PFSK-1 (cell line): ENCODE measurements around the gene AP3B1.

ENCODE experiments used
- FOXP2 ChIP-seq: optimal IDR thresholded peaks from 2 replicates; pipeline ENCODE3; 2011; ENCODE audit warnings: borderline replicate concordance, control low read depth, inconsistent platforms; ENCODE audit not compliant: insufficient read depth; ENCODE audit errors: extremely low read length, extremely low read depth
- POLR2AphosphoS5 ChIP-seq: IDR thresholded peaks from 2 replicates; pipeline ENCODE4 v1.6.1; 2012; ENCODE audit warnings: low read depth, mild to moderate bottlenecking, control low read depth, low read length, moderate library complexity
- REST ChIP-seq, 2 experiments: IDR thresholded peaks; 2 replicates each; pipeline versions ENCODE4 v1.6.1 to v1.8.0; 2011 to 2012; ENCODE audit warnings: low read depth in 2 of 2, low read length in 2 of 2, control low read depth in 1 of 2, inconsistent platforms in 1 of 2, mild to moderate bottlenecking in 1 of 2, moderate library complexity in 1 of 2; ENCODE audit not compliant: insufficient read depth in 1 of 2
- SIN3A ChIP-seq: IDR thresholded peaks from 2 replicates; pipeline ENCODE4 v1.6.1; 2012; ENCODE audit warnings: mild to moderate bottlenecking, low read length, moderate library complexity, borderline replicate concordance; ENCODE audit not compliant: insufficient read depth
- TAF1 ChIP-seq: IDR thresholded peaks from 2 replicates; pipeline ENCODE4 v1.6.1; 2012; ENCODE audit warnings: low read length, control low read depth, borderline replicate concordance; ENCODE audit not compliant: insufficient read depth

Gene AP3B1

GRCh38 chr5:78056053-78056452 lies 238.4 kb downstream of the AP3B1 start:
- no peak for TF ChIP-seq SIN3A
- TF ChIP-seq POLR2AphosphoS5 = no peak
- TF ChIP-seq FOXP2 = no peak
- TF ChIP-seq TAF1 = no peak
- TF ChIP-seq REST (IDR thresholded peaks at IDR 0.05; ENCODE audit: insufficient read depth in 1 of 2, low read depth in 2 of 2, low read length in 2 of 2) = no peak

GRCh38 chr5:78050888-78051287 lies 243.6 kb downstream of the AP3B1 start:
- no peak for TF ChIP-seq REST (IDR thresholded peaks at IDR 0.05; ENCODE audit: insufficient read depth in 1 of 2, low read depth in 2 of 2, low read length in 2 of 2)
- no peak for TF ChIP-seq FOXP2
- no peak for TF ChIP-seq TAF1
- TF ChIP-seq SIN3A = no peak
- no peak for TF ChIP-seq POLR2AphosphoS5

- TF ChIP-seq POLR2AphosphoS5 (no peak), REST (IDR thresholded peaks at IDR 0.05; ENCODE audit: insufficient read depth in 1 of 2, low read depth in 2 of 2, low read length in 2 of 2) (no peak), TAF1 (no peak), SIN3A (no peak), FOXP2 (no peak)
These were observed 248.5 kb downstream of the AP3B1 start for GRCh38 chr5:78046006-78046405.

GRCh38 chr5:78041805-78042204 lies 252.7 kb downstream of the AP3B1 start:
- TF ChIP-seq FOXP2 = no peak
- TF ChIP-seq TAF1 = no peak
- TF ChIP-seq SIN3A = no peak
- no peak for TF ChIP-seq POLR2AphosphoS5
- TF ChIP-seq REST (IDR thresholded peaks at IDR 0.05; ENCODE audit: insufficient read depth in 1 of 2, low read depth in 2 of 2, low read length in 2 of 2) = no peak

GRCh38 chr5:78025540-78025939 lies 269.0 kb downstream of the AP3B1 start:
- TF ChIP-seq POLR2AphosphoS5 (no peak), REST (IDR thresholded peaks at IDR 0.05; ENCODE audit: insufficient read depth in 1 of 2, low read depth in 2 of 2, low read length in 2 of 2) (no peak), TAF1 (no peak), SIN3A (no peak), FOXP2 (no peak)
